Neural crest cell (in vitro differentiated cells): ENCODE data around the gene ADCY9. TPM values are rescaled to one million over a fixed set of nuclear protein-coding genes. Genes with fewer than 3 reads are reported as not detected.
"Not testable (repeated sequence)": the region's sequence is repeated elsewhere in the genome, so short reads cannot be mapped to it uniquely, and the experiment has no call there.

Experiments
- DNase-seq: peaks from one replicate; pipeline ENCODE4 v3.0.0; 2021; ENCODE audit warnings: low read depth, mixed read lengths, low spot score
- H3K27ac Mint-ChIP-seq: one replicate; pipeline ENCODE4 v1.8.0; 2021; ENCODE audit warnings: mild to moderate bottlenecking, mixed read lengths; ENCODE audit not compliant: unreplicated experiment
- H3K27me3 Mint-ChIP-seq: 2 replicates; pipeline ENCODE4 v1.8.0; 2021; ENCODE audit warnings: low read depth, mild to moderate bottlenecking, mixed read lengths
- H3K36me3 Mint-ChIP-seq: 2 replicates; pipeline ENCODE4 v1.8.0; 2021; ENCODE audit warnings: low read depth, mild to moderate bottlenecking, mixed read lengths
- H3K4me1 Mint-ChIP-seq: 2 replicates; pipeline ENCODE4 v1.8.0; 2021; ENCODE audit warnings: mixed read lengths
- H3K4me3 Mint-ChIP-seq: one replicate; pipeline ENCODE4 v1.8.0; 2021; ENCODE audit warnings: mild to moderate bottlenecking, mixed read lengths
- H3K9me3 Mint-ChIP-seq: 2 replicates; pipeline ENCODE4 v1.8.0; 2021; ENCODE audit warnings: mixed read lengths
- total RNA-seq: library from RNA; stranded (reverse); gene quantifications from 2 replicates; pipeline ENCODE4 v1.2.1, GENCODE V29; 2021
- TF ChIP-seq, protein P1 (sequence below): fragments of 200-600 bp; sonication (generic); conservative IDR thresholded peaks from 2 replicates; pipeline ENCODE4 v1.5.0; 2021; ENCODE audit warnings: antibody characterized with exemption, mild to moderate bottlenecking

ADCY9 gene
- total RNA-seq, 1 donor from 2014 or later, result 11.6 TPM

DNA sequence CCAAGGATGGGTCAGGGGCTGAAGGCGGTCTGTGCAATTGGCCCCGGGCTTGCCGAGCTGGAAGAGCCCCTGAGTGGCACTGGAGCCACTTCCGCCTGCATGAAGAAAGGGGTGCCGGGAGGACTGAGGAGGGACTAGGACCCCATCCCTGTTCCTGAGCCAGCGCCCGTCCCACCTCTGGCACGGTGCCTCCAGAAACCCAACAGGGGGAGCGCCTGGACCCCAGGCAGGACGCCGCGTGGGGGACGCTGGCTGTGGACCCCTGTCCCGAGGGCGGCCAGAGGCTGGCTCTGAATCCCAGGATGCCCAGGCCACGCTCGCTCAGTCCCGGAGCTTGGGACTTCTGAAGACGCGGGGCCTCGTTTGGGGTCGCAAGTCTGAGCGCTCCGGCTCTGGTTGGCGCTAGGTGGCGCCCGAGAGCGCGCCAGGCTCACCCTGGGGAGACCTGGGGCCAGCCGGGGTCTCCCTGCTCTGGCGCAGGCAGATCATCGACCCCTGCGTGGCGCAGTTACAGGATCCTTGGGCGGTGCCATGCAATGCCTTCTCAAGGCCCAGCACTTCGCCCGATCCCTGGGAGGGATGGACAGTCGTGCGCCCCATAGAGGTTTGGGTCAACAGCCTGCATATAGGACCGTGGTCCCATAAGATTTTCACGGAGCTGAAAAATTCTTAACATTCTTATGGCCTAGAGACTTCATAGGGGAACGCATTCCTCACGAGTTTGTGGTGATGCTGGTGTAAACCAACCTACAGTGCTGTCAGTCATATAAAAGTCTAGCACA lies 177.2 kb downstream of the ADCY9 start:
- Mint-ChIP-seq H3K27me3 (no peaks in the 10 kb centered on the region), H3K4me1 (peaks cover 3% of the 10 kb centered on the region), H3K36me3 (peaks cover 3% of the 10 kb centered on the region), H3K9me3 (peaks cover 5% of the 10 kb centered on the region), H3K4me3 (peak overlapping the region; percentile 23), H3K27ac (no peak overlapping the region)
- TF ChIP-seq, protein P1, sequence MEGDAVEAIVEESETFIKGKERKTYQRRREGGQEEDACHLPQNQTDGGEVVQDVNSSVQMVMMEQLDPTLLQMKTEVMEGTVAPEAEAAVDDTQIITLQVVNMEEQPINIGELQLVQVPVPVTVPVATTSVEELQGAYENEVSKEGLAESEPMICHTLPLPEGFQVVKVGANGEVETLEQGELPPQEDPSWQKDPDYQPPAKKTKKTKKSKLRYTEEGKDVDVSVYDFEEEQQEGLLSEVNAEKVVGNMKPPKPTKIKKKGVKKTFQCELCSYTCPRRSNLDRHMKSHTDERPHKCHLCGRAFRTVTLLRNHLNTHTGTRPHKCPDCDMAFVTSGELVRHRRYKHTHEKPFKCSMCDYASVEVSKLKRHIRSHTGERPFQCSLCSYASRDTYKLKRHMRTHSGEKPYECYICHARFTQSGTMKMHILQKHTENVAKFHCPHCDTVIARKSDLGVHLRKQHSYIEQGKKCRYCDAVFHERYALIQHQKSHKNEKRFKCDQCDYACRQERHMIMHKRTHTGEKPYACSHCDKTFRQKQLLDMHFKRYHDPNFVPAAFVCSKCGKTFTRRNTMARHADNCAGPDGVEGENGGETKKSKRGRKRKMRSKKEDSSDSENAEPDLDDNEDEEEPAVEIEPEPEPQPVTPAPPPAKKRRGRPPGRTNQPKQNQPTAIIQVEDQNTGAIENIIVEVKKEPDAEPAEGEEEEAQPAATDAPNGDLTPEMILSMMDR, result peak; percentile 95
- peak; percentile 74 for DNase-seq

- H3K4me3 Mint-ChIP-seq, result no peak overlapping the region
- peaks cover 3% of the 10 kb centered on the region for H3K36me3 Mint-ChIP-seq
- H3K9me3 Mint-ChIP-seq, result peaks cover 5% of the 10 kb centered on the region
- TF ChIP-seq, protein P1, result no peak
- H3K4me1 Mint-ChIP-seq, result peaks cover 3% of the 10 kb centered on the region
- no peak overlapping the region for H3K27ac Mint-ChIP-seq
- no peaks in the 10 kb centered on the region for H3K27me3 Mint-ChIP-seq
- DNase-seq, result no peak
These were observed 177.8 kb downstream of the ADCY9 start for GRCh38 chr16:3938471-3938842.

DNA sequence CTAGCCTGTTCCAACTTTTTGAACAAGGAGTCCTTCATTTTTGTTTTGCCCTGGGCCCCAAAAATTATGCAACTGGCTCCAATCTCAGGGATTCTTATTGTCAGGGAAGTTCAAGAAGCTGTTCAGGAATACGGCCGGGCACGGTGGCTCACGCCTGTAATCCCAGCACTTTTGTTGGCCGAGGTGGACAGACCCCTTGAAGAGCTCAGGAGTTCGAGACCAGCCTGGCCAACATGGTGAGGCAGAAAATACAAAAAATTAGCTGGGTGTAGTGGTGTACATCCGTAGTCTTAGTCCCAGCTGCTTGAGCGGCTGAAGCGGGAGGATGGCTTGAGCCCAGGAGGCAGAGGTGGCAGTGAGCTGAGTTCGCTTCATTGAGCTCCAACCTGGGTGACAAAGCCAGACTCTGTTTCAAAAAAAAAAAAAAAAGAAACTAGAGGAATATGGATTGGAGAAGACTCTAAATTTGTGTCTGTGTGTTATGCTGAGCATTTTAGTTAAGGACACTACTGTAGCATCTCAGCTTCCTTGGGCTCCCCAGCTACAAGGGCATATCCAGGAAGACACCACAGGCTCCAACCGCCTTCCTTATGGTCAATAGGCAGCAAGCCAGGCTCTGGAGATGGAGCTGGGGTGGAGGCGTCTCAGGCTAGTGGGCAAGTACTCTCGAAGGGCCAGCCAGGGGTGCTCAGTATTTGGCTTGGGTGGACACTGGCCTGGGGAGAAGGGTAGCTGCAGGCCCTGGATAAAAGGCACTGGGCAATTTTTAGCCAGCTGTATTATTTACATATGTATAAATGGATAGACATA lies 179.0 kb downstream of the ADCY9 start:
- no peak for DNase-seq
- H3K27me3 Mint-ChIP-seq, result no peaks in the 10 kb centered on the region
- peaks cover 3% of the 10 kb centered on the region for H3K9me3 Mint-ChIP-seq
- TF ChIP-seq, protein P1, result no peak
- H3K36me3 Mint-ChIP-seq, result peaks cover 3% of the 10 kb centered on the region
- H3K27ac Mint-ChIP-seq, result no peak overlapping the region
- H3K4me1 Mint-ChIP-seq, result peaks cover 3% of the 10 kb centered on the region
- no peak overlapping the region for H3K4me3 Mint-ChIP-seq

DNA sequence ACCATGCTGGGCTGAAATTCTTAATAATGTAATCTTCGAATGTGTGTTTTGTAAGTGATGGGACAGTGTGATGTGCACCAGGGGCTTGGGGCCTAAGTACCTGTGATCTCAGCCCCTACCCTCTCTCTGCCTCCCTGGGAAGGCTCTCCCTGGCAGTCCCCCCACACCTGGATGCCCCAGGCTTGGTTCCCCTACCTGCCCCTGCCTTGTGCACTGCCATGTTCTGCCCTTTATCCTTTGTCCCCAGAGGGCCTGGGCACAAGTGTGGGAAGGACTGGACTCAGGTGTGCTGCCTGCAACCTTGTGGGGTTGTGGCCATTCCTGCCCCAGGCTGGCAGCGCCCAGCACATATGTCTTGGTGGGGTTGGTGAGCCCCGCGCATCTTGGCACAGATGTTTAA lies 180.3 kb downstream of the ADCY9 start:
- TF ChIP-seq, protein P1, result no peak
- no peaks in the 10 kb centered on the region for H3K36me3 Mint-ChIP-seq
- H3K27me3 Mint-ChIP-seq, result no peaks in the 10 kb centered on the region
- no peaks in the 10 kb centered on the region for H3K9me3 Mint-ChIP-seq
- no peak for DNase-seq
- H3K4me3 Mint-ChIP-seq, result no peak overlapping the region
- no peak overlapping the region for H3K27ac Mint-ChIP-seq
- peaks cover 3% of the 10 kb centered on the region for H3K4me1 Mint-ChIP-seq

GRCh38 chr16:3934491-3935181 lies 181.6 kb downstream of the ADCY9 start:
- no peaks in the 10 kb centered on the region for H3K9me3 Mint-ChIP-seq
- no peaks in the 10 kb centered on the region for H3K27me3 Mint-ChIP-seq
- TF ChIP-seq, protein P1, result no peak
- no peak overlapping the region for H3K27ac Mint-ChIP-seq
- peaks cover 3% of the 10 kb centered on the region for H3K4me1 Mint-ChIP-seq
- DNase-seq, result no peak
- no peaks in the 10 kb centered on the region for H3K36me3 Mint-ChIP-seq
- no peak overlapping the region for H3K4me3 Mint-ChIP-seq

GRCh38 chr16:3927147-3927546 lies 189.1 kb downstream of the ADCY9 start:
- H3K27ac Mint-ChIP-seq, H3K4me1 Mint-ChIP-seq, H3K27me3 Mint-ChIP-seq, H3K36me3 Mint-ChIP-seq, DNase-seq, H3K9me3 Mint-ChIP-seq, H3K4me3 Mint-ChIP-seq: not testable (repeated sequence)
